Right lobe of liver (tissue), 6 donors: ENCODE measurements around the gene NMNAT2. TPM values are rescaled to one million over a fixed set of nuclear protein-coding genes. Genes with fewer than 3 reads are reported as not detected.
"Not testable (repeated sequence)": the region's sequence is repeated elsewhere in the genome, so short reads cannot be mapped to it uniquely, and the experiment has no call there.

Experiments
- ATAC-seq, 4 donors: fragments of 200-7000 bp; cut with Tn5 transposase; one replicate each; pipeline ENCODE4 v1.9.1; 2020; ENCODE audit warnings: mild to moderate bottlenecking in 4 of 4, moderate library complexity in 4 of 4
- DNase-seq, 3 donors: peaks; one replicate each; pipeline ENCODE4 v3.0.0-alpha.2; 2020
- H3K27ac ChIP-seq, 3 donors: fragments of 200-600 bp; one replicate each; pipeline ENCODE4 v1.8.0; 2022
- H3K27me3 ChIP-seq, 2 donors: fragments of 200-600 bp; one replicate each; pipeline ENCODE4 v1.8.0; 2022
- H3K36me3 ChIP-seq, 4 donors: fragments of 200-600 bp; sonication (generic) in 1 of 4; one replicate each; pipeline versions ENCODE4 v1.5.1 to v1.8.0; 2017 to 2022; ENCODE audit warnings: control low read depth in 1 of 4
- H3K4me1 ChIP-seq, 4 donors: fragments of 200-600 bp; sonication (generic) in 1 of 4; one replicate each; pipeline versions ENCODE4 v1.5.1 to v1.8.0; 2017 to 2022; ENCODE audit warnings: control low read depth in 1 of 4
- H3K4me3 ChIP-seq, 3 donors: fragments of 200-600 bp; one replicate each; pipeline ENCODE4 v1.8.0; 2022
- H3K9me3 ChIP-seq, 4 donors: fragments of 200-600 bp; sonication (generic) in 1 of 4; one replicate each; pipeline versions ENCODE4 v1.5.1 to v1.8.0; 2017 to 2022; ENCODE audit warnings: control low read depth in 1 of 4
- POLR2A ChIP-seq: fragments of 450-650 bp; IDR thresholded peaks from one replicate; pipeline ENCODE4 v1.6.1; 2017; ENCODE audit warnings: antibody characterized with exemption, mild to moderate bottlenecking
- WGBS: methylation state at CpG from one replicate; pipeline ENCODE4 v1.1.6; 2018; ENCODE audit warnings: low coverage, low lambda C conversion rate; ENCODE audit not compliant: insufficient coverage; ENCODE audit errors: missing lambda C conversion rate; 5-methylcytosine and 5-hydroxymethylcytosine counted together
- intact Hi-C, 2 donors: fragments of 100-400 bp; cut with DNase I; formaldehyde crosslinking; loops; one replicate each; pipeline versions ENCODE4 v1.11.2 to v1.14.1; 2022
- total RNA-seq, 6 experiments: library from RNA; depleted of rRNA in 2 of 6; stranded (reverse); fragments of >200 nt in 2 of 6; fragmentation: NEBNext Ultra II Directional in 3 of 6; extraction: Animal tissue kit (Norgen Biotek cat#: 25700) in 3 of 6; gene quantifications; one replicate each; pipeline versions ENCODE4 v1.1.0 to v1.2.4, GENCODE V29; 2016 to 2023
- TF ChIP-seq, protein P1 (sequence below), 4 donors: fragments of 200-600 bp in 3 of 4; fragments of 450-650 bp in 1 of 4; IDR thresholded peaks; one replicate each; pipeline versions ENCODE4 v1.5.1 to v1.8.0; 2016 to 2022; ENCODE audit warnings: antibody characterized with exemption in 4 of 4, mild to moderate bottlenecking in 2 of 4
- donor health status: DM: no; HTN: yes; CAD: no.
- donor health status: DM: no; HTN: no; CAD: no.
- donor health status: DM: no; HTN: no; CAD: no.
- donor health status: DM: no; HTN: yes; CAD: no.
- donor health status: DM: no; HTN: yes; CAD: no.

Gene NMNAT2
- total RNA-seq, 6 experiments from 2014 or later: 0.06 to 0.07 (median 0.06) TPM; not detected in 3

DNA sequence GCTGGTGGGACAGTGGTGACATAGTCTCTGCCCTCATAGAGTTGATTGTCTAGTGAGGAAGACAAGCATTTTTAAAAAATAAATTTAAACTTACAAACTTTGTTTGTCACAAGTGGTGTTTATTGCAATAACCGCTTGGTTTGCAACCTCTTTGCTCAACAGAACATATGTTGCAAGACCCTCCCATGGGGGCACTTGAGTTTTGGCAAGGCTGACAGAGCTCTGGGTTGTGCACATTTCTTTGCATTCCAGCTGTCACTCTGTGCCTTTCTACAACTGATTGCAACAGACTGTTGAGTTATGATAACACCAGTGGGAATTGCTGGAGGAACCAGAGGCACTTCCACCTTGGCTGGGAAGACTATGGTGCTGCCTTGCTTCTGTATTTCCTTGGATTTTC is 173.7 kb downstream of the NMNAT2 start:
- Histone ChIP-seq H3K36me3 (no peaks in the 10 kb centered on the region), H3K9me3 (no peaks in the 10 kb centered on the region), H3K4me1 (no peaks in the 10 kb centered on the region), H3K27me3 (no peaks in the 10 kb centered on the region), H3K4me3 (no peak overlapping the region), H3K27ac (no peak overlapping the region)
- no peak for DNase-seq
- WGBS: 50% methylated on average over 1 of the region's 1 CpG
- intact Hi-C loops: no loop called here
- ATAC-seq: peak in 2 of 4 donors; percentile 46 to 50
- no peak for TF ChIP-seq POLR2A
- TF ChIP-seq, protein P1, sequence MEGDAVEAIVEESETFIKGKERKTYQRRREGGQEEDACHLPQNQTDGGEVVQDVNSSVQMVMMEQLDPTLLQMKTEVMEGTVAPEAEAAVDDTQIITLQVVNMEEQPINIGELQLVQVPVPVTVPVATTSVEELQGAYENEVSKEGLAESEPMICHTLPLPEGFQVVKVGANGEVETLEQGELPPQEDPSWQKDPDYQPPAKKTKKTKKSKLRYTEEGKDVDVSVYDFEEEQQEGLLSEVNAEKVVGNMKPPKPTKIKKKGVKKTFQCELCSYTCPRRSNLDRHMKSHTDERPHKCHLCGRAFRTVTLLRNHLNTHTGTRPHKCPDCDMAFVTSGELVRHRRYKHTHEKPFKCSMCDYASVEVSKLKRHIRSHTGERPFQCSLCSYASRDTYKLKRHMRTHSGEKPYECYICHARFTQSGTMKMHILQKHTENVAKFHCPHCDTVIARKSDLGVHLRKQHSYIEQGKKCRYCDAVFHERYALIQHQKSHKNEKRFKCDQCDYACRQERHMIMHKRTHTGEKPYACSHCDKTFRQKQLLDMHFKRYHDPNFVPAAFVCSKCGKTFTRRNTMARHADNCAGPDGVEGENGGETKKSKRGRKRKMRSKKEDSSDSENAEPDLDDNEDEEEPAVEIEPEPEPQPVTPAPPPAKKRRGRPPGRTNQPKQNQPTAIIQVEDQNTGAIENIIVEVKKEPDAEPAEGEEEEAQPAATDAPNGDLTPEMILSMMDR (IDR thresholded peaks at IDR 0.05): no peak

DNA sequence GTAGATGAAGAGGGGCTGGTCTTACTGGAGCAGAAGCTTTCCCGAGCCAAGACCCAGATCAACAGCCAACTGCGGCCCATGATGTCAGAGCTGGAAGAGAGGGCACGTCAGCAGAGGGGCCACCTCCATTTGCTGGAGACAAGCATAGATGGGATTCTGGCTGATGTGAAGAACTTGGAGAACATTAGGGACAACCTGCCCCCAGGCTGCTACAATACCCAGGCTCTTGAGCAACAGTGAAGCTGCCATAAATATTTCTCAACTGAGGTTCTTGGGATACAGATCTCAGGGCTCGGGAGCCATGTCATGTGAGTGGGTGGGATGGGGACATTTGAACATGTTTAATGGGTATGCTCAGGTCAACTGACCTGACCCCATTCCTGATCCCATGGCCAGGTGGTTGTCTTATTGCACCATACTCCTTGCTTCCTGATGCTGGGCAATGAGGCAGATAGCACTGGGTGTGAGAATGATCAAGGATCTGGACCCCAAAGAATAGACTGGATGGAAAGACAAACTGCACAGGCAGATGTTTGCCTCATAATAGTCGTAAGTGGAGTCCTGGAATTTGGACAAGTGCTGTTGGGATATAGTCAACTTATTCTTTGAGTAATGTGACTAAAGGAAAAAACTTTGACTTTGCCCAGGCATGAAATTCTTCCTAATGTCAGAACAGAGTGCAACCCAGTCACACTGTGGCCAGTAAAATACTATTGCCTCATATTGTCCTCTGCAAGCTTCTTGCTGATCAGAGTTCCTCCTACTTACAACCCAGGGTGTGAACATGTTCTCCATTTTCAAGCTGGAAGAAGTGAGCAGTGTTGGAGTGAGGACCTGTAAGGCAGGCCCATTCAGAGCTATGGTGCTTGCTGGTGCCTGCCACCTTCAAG is 174.8 kb downstream of the NMNAT2 start:
- no peaks in the 10 kb centered on the region for H3K9me3 ChIP-seq
- 68% methylated on average over 4 of the region's 5 CpGs for WGBS
- H3K27me3 ChIP-seq: no peaks in the 10 kb centered on the region
- TF ChIP-seq POLR2A: no peak
- TF ChIP-seq, protein P1 (IDR thresholded peaks at IDR 0.05): no peak
- ATAC-seq: peak; percentile 48 to 80 (median 57)
- intact Hi-C loops: no loop called here
- H3K4me3 ChIP-seq: no peak overlapping the region
- no peaks in the 10 kb centered on the region for H3K4me1 ChIP-seq
- no peaks in the 10 kb centered on the region for H3K36me3 ChIP-seq
- no peak overlapping the region for H3K27ac ChIP-seq
- DNase-seq: no peak

DNA sequence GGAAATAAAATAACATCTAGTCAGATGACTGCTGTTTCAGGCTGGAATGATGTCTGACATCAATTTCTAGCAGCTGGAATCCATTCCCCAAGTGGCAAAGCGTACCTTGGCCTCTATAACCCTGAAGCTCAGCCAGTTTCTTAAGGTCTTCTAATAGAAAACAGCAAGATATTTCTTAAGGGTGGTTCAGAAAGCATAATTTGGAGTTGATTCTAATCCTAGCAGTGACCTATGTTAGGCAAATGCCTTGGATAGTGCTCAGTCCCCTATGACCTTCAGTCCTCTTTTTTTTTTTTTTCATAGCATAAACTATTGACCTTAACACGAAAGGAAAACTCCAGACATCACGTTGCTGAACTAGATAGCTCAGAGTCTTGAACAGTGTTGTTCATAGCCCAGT is 175.6 kb downstream of the NMNAT2 start:
- intact Hi-C loops: no loop called here
- ATAC-seq: no peak
- DNase-seq: no peak
- no peaks in the 10 kb centered on the region for H3K4me1 ChIP-seq
- no peak overlapping the region for H3K4me3 ChIP-seq
- H3K9me3 ChIP-seq: no peaks in the 10 kb centered on the region
- H3K27ac ChIP-seq: no peak overlapping the region
- no peak for TF ChIP-seq POLR2A
- TF ChIP-seq, protein P1 (IDR thresholded peaks at IDR 0.05): no peak
- no peaks in the 10 kb centered on the region for H3K27me3 ChIP-seq
- H3K36me3 ChIP-seq: no peaks in the 10 kb centered on the region
- 44% methylated on average over 3 of the region's 3 CpGs for WGBS

DNA sequence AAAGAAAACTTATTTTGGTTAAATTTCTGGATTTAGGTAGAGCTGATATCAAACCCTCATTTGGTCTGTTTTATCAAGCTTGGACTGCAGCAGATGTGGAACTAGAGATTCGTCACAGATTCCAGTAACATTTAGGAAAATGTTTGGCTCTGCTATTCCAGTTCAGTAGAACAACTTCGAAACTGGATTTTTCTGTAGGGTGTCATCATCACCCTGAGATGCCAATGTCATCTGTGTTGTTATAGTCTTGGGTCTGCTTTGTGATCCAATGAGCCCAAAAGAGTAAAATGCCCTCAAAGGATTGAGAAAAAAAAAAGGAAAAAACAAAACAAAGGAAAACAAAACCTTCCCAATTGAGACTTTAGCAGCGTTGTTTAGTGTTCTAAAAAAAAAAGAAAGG is 176.7 kb downstream of the NMNAT2 start:
- no peak for TF ChIP-seq POLR2A
- TF ChIP-seq, protein P1 (IDR thresholded peaks at IDR 0.05): no peak
- no peaks in the 10 kb centered on the region for H3K27me3 ChIP-seq
- intact Hi-C loops: no loop called here
- no peaks in the 10 kb centered on the region for H3K36me3 ChIP-seq
- no peak overlapping the region for H3K27ac ChIP-seq
- H3K4me1 ChIP-seq: no peaks in the 10 kb centered on the region
- 59% methylated on average over 3 of the region's 3 CpGs for WGBS
- no peaks in the 10 kb centered on the region for H3K9me3 ChIP-seq
- DNase-seq: no peak
- no peak for ATAC-seq
- H3K4me3 ChIP-seq: no peak overlapping the region

DNA sequence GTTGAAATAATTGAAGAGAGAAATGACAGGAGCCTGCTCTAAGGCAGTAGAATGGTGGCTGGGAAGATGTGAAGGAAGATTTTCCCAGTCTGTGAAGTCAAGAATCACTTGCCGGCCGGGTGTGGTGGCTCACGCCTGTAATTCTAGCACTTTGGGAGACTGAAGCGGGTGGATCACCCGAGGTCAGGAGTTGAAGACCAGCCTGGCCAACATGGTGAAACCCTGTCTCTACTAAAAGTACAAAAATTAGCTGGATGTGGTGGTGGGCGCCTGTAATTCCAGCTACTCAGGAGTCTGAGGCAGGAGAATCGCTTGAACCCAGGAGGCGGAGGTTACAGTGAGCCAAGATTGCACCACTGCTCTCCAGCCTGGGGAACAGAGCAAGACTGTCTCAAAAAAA is 177.3 kb downstream of the NMNAT2 start:
- intact Hi-C loops: not testable (repeated sequence)
- 88% methylated on average over 8 of the region's 8 CpGs for WGBS

More for the DNA sequence above, 177.3 kb downstream of the NMNAT2 start:
- not testable (repeated sequence) for H3K9me3 ChIP-seq, H3K4me3 ChIP-seq, H3K27ac ChIP-seq, H3K27me3 ChIP-seq, H3K36me3 ChIP-seq, H3K4me1 ChIP-seq, ATAC-seq, DNase-seq
